Measurements from ENCODE around the gene PRM3. TPM values are rescaled to one million over a fixed set of nuclear protein-coding genes. Genes with fewer than 3 reads are reported as not detected.

The PRM3 gene
- total RNA-seq, 1 experiment from 2014 or later: not detected

DNA sequence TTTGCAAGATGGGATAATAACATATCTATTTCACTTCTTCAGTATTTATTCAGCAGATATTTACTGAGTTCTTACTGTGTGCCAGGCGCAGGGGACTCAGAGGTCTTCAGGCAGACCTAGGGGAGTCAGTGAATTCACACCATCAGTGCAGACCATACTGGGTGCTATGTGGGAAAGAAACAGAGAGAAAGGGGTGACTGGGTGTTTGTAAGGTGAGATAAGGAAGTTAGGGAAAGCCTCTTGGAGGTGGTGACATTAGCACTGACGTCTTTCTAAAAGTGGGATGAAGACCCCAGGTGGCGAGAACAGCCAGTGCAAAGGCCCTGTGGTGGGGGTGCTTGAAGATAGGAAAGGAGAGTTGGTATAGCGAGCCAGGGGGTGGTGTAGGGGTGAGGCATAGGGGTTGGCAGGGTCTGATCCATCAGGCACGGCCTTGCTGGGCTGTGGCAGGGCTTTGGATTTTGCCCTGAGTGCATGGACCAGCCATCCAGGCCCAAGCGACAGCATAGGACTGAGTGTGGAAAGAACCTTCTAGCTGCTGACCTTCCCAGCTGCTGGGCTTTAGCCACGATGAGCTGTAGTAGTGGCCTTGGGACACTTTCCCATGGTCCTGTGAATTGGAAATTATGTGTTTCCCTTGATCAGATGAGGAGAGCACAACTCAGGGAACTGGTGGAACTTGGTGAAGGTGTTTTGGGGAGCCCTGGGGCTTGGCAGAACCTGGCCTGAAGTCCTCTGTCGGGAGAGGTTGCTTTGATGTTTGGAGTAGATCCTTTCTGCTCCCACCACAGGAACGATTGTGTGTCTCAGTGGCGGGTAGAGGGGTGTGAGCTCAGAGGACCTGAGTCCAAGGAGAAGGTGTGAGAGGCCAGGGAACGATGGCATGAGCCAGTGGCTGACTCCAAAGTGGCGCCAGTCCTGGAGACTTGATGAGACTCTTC, 13.5 kb downstream of the PRM3 start:
- Histone ChIP-seq H3K14ac (ENCODE audit: insufficient read depth, low read length) (no peak overlapping the region), H4K20me1 (ENCODE audit: control insufficient read depth, insufficient read depth, insufficient read length) (no peaks in the 10 kb centered on the region), H3K27ac (ENCODE audit: insufficient read length, low read depth, low read length) (no peak overlapping the region), H3K18ac (ENCODE audit: insufficient read length, low read depth, low read length) (no peak overlapping the region), H3K4me2 (ENCODE audit: insufficient read depth, insufficient read length, low read length) (no peak overlapping the region), H2BK12ac (ENCODE audit: insufficient read length, low read depth, low read length) (no peak overlapping the region), H4K8ac (replicated peaks; ENCODE audit: insufficient read length, low read depth, low read length) (no peak overlapping the region), H2AFZ (ENCODE audit: low read length) (no peak overlapping the region), H3K4me1 (ENCODE audit: insufficient read depth, low read length) (peaks cover 5% of the 10 kb centered on the region; the same call in 1 of the 2 replicates), H2BK15ac (ENCODE audit: low read depth, low read length) (no peak overlapping the region), H3K9me3 (ENCODE audit: control insufficient read depth, low read depth, low read length) (no peaks in the 10 kb centered on the region), H3K4ac (ENCODE audit: low read depth, low read length) (no peak overlapping the region), H2BK5ac (ENCODE audit: insufficient read length, low read length) (no peak overlapping the region), H2BK20ac (ENCODE audit: low read depth, low read length, poor library complexity, severe bottlenecking) (no peak overlapping the region), H4K91ac (ENCODE audit: insufficient read length, low read depth, low read length) (no peak overlapping the region), H4K5ac (ENCODE audit: insufficient read length, low read depth, low read length) (no peak overlapping the region), H3K79me1 (ENCODE audit: insufficient read depth, low read depth, low read length, poor library complexity, severe bottlenecking) (no peaks in the 10 kb centered on the region), H3K9ac (ENCODE audit: extremely low read depth, insufficient read length, low read length) (no peak overlapping the region), H3K79me2 (ENCODE audit: insufficient read depth, low read length) (peaks cover 1% of the 10 kb centered on the region; the same call in 1 of the 2 replicates), H2BK120ac (ENCODE audit: low read depth, low read length, poor library complexity, severe bottlenecking) (no peak overlapping the region), H3K23me2 (ENCODE audit: insufficient read length, low read depth, low read length, poor library complexity, severe bottlenecking) (peaks cover 9% of the 10 kb centered on the region), H2AK5ac (ENCODE audit: insufficient read length, low read length) (no peak overlapping the region), H3K27me3 (ENCODE audit: insufficient read depth, low read length) (no peaks in the 10 kb centered on the region), H3T11ph (ENCODE audit: low read length) (no peak overlapping the region), H3K56ac (ENCODE audit: insufficient read length, low read depth, low read length) (no peak overlapping the region), H3K23ac (ENCODE audit: insufficient read length, low read depth, low read length) (no peak overlapping the region)
- no peaks in the 10 kb centered on the region for H3K36me3 Mint-ChIP-seq (ENCODE audit: insufficient read depth in 1 of 3, low read depth in 3 of 3)
- TF ChIP-seq, protein P1, sequence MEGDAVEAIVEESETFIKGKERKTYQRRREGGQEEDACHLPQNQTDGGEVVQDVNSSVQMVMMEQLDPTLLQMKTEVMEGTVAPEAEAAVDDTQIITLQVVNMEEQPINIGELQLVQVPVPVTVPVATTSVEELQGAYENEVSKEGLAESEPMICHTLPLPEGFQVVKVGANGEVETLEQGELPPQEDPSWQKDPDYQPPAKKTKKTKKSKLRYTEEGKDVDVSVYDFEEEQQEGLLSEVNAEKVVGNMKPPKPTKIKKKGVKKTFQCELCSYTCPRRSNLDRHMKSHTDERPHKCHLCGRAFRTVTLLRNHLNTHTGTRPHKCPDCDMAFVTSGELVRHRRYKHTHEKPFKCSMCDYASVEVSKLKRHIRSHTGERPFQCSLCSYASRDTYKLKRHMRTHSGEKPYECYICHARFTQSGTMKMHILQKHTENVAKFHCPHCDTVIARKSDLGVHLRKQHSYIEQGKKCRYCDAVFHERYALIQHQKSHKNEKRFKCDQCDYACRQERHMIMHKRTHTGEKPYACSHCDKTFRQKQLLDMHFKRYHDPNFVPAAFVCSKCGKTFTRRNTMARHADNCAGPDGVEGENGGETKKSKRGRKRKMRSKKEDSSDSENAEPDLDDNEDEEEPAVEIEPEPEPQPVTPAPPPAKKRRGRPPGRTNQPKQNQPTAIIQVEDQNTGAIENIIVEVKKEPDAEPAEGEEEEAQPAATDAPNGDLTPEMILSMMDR (conservative IDR thresholded peaks at IDR 0.05): no peak
- H3K4me3 Mint-ChIP-seq: no peak overlapping the region
- H3K27me3 Mint-ChIP-seq (ENCODE audit: low read depth): no peaks in the 10 kb centered on the region; the same call in 1 of the 2 replicates
- H3K27ac Mint-ChIP-seq: peak overlapping the region in 2 of 3 experiments; percentile 32 to 76; a peak in 3 of 7 replicates
- peaks cover 15 to 18% of the 10 kb centered on the region in 2 experiments for H3K4me1 Mint-ChIP-seq
- no peak for DNase-seq
- H3K9me3 Mint-ChIP-seq: no peaks in the 10 kb centered on the region
- WGBS (ENCODE audit: extremely low coverage, insufficient read length, low lambda C conversion rate): no CpG with 5 or more reads among the region's 12 CpGs

Data from H9 (cell line).